Fibroblast of skin of back (primary cell): Measurements from ENCODE around the gene CADM2.
"Not testable (repeated sequence)": the region's sequence is repeated elsewhere in the genome, so short reads cannot be mapped to it uniquely, and the experiment has no call there.

Experiments
- DNase-seq: peaks from one replicate; pipeline ENCODE4 v3.0.0-alpha.2; 2013

The CADM2 gene

GRCh38 chr3:85838921-85839320 is 880.1 kb downstream of the CADM2 start:
- no peak for DNase-seq

GRCh38 chr3:85842081-85842480 is 883.3 kb downstream of the CADM2 start:
- no peak for DNase-seq

GRCh38 chr3:85846940-85847339 is 888.2 kb downstream of the CADM2 start:
- no peak for DNase-seq

GRCh38 chr3:85851071-85851470 is 892.3 kb downstream of the CADM2 start:
- DNase-seq, result no peak

GRCh38 chr3:85853805-85854204 is 895.0 kb downstream of the CADM2 start:
- DNase-seq, result no peak

- DNase-seq, result no peak
These were observed 904.2 kb downstream of the CADM2 start for GRCh38 chr3:85862893-85863455.

GRCh38 chr3:85864896-85865295 is 906.1 kb downstream of the CADM2 start:
- no peak for DNase-seq

GRCh38 chr3:85867072-85867471 is 908.3 kb downstream of the CADM2 start:
- DNase-seq, result no peak

GRCh38 chr3:85875589-85875988 is 916.8 kb downstream of the CADM2 start:
- no peak for DNase-seq

- no peak for DNase-seq
These were observed 918.8 kb downstream of the CADM2 start for GRCh38 chr3:85877631-85878030.

GRCh38 chr3:85881833-85882393 is 923.1 kb downstream of the CADM2 start:
- DNase-seq, result no peak

GRCh38 chr3:85890043-85890555 is 931.3 kb downstream of the CADM2 start:
- no peak for DNase-seq

- no peak for DNase-seq
These were observed 944.6 kb downstream of the CADM2 start for GRCh38 chr3:85903434-85903833.

- peak; percentile 56 for DNase-seq
These were observed 954.2 kb downstream of the CADM2 start for GRCh38 chr3:85912980-85913379.

- DNase-seq, result no peak
These were observed 963.6 kb downstream of the CADM2 start for GRCh38 chr3:85922374-85922773.

GRCh38 chr3:85930718-85931117 is 971.9 kb downstream of the CADM2 start:
- no peak for DNase-seq

GRCh38 chr3:85933326-85933725 is 974.5 kb downstream of the CADM2 start:
- DNase-seq, result no peak

GRCh38 chr3:85935171-85935570 is 976.4 kb downstream of the CADM2 start:
- DNase-seq, result no peak

- peak; percentile 12 for DNase-seq
These were observed 980.3 kb downstream of the CADM2 start for GRCh38 chr3:85939074-85939482.

GRCh38 chr3:85950435-85950834 is 991.6 kb downstream of the CADM2 start:
- DNase-seq, result no peak

GRCh38 chr3:85960793-85961192 is 1002.0 kb downstream of the CADM2 start:
- no peak for DNase-seq

- DNase-seq, result no peak
These were observed 1019.0 kb downstream of the CADM2 start for GRCh38 chr3:85977615-85978338.

GRCh38 chr3:85979034-85979433 is 1020.2 kb downstream of the CADM2 start:
- no peak for DNase-seq

GRCh38 chr3:85989581-85989980 is 1030.8 kb downstream of the CADM2 start:
- DNase-seq, result not testable (repeated sequence)
